Gastrocnemius medialis (tissue), 4 donors: ENCODE measurements around the gene MTIF2. TPM values are rescaled to one million over a fixed set of nuclear protein-coding genes. Genes with fewer than 3 reads are reported as not detected.
"Not testable (repeated sequence)": the region's sequence is repeated elsewhere in the genome, so short reads cannot be mapped to it uniquely, and the experiment has no call there.

Experiments
- ATAC-seq, 2 donors: fragments of 150-250 bp; one replicate each; pipeline ENCODE4 v1.9.1; 2016
- DNase-seq, 2 donors: peaks; one replicate each; pipeline ENCODE4 v3.0.0-alpha.2; 2019
- H3K27ac ChIP-seq, 4 donors: fragments of 200-600 bp; sonication (generic); 1 replicate in 1 of 4; 2 replicates in 3 of 4; pipeline ENCODE4 v1.5.1; 2016 to 2018; ENCODE audit warnings: mild to moderate bottlenecking in 2 of 4, moderate library complexity in 1 of 4
- H3K27me3 ChIP-seq, 3 donors: fragments of 200-600 bp; sonication (generic) in 2 of 3; 1 replicate in 1 of 3; 2 replicates in 2 of 3; pipeline versions ENCODE4 v1.5.1 to v1.6.0; 2016 to 2019; ENCODE audit warnings: mild to moderate bottlenecking in 1 of 3, moderate library complexity in 1 of 3
- H3K36me3 ChIP-seq, 2 donors: fragments of 200-600 bp; sonication (generic) in 1 of 2; one replicate each; pipeline ENCODE4 v1.5.1; 2017 to 2018
- H3K4me1 ChIP-seq, 2 donors: fragments of 200-600 bp; sonication (generic) in 1 of 2; one replicate each; pipeline ENCODE4 v1.5.1; 2016 to 2017; ENCODE audit warnings: mild to moderate bottlenecking in 2 of 2
- H3K4me3 ChIP-seq, 4 donors: fragments of 200-600 bp; sonication (generic) in 3 of 4; 1 replicate in 1 of 4; 2 replicates in 3 of 4; pipeline ENCODE4 v1.5.1; 2016 to 2019; ENCODE audit warnings: mild to moderate bottlenecking in 2 of 4
- H3K9me3 ChIP-seq, 3 donors: fragments of 200-600 bp; sonication (generic) in 2 of 3; 1 replicate in 1 of 3; 2 replicates in 2 of 3; pipeline ENCODE4 v1.5.1; 2016 to 2019
- POLR2A ChIP-seq, 2 donors: fragments of 450-650 bp; IDR thresholded peaks; one replicate each; pipeline ENCODE4 v1.6.1; 2017; ENCODE audit warnings: antibody characterized with exemption in 2 of 2, mild to moderate bottlenecking in 2 of 2, moderate library complexity in 2 of 2
- in situ Hi-C, 4 donors: fragments of 200-750 bp; cut with MboI; loops; one replicate each; pipeline versions ENCODE4 v1.15.0 to v1.8.0; 2017; ENCODE audit warnings: low sequenced_read_pairs in 4 of 4
- intact Hi-C: fragments of 100-400 bp; cut with DNase I; formaldehyde crosslinking; loops from one replicate; pipeline ENCODE4 v1.15.1; 2023; ENCODE audit warnings: low total_unique reads
- total RNA-seq, 4 donors: library from RNA; depleted of rRNA; stranded (reverse); fragments of >200 nt; gene quantifications; one replicate each; pipeline versions ENCODE4 v1.1.0 to v1.2.3, GENCODE V29; 2016
- TF ChIP-seq, protein P1 (sequence below), 5 experiments: fragments of 450-650 bp in 3 of 5; fragments of 200-600 bp in 2 of 5; sonication (generic) in 2 of 5; IDR thresholded peaks in 4 of 5; conservative IDR thresholded peaks in 1 of 5; 1 replicate in 4 of 5; 2 replicates in 1 of 5; pipeline ENCODE4 v1.5.1; 2016 to 2019; ENCODE audit warnings: antibody characterized with exemption in 5 of 5, mild to moderate bottlenecking in 3 of 5, moderate library complexity in 3 of 5

Gene MTIF2
- total RNA-seq, 4 donors from 2014 or later, result 23.0 to 42.5 (median 34.7) TPM

DNA sequence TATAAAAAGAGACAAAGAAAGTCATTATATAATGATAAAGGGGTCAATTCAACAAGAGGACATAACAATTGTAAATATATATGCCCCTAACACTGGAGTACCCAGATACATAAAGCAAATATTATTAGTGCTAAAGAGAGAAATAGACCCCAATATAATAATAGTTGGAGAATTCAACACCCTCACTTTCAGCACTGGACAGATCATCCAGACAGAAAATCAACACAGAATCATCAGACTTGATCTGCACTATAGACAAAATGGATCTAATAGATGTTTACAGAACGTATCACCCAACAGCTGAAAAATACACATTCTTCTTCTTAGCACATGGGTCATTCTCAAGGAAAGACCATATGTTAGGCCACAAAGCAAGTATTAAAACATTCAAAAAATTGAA lies 68.6 kb downstream of the MTIF2 start:
- no peak overlapping the region for H3K4me3 ChIP-seq
- no peaks in the 10 kb centered on the region for H3K36me3 ChIP-seq
- intact Hi-C loops (no loop called here), in situ Hi-C loops (no loop called here)
- no peaks in the 10 kb centered on the region for H3K9me3 ChIP-seq
- no peak for TF ChIP-seq POLR2A (IDR thresholded peaks at IDR 0.05)
- TF ChIP-seq, protein P1, sequence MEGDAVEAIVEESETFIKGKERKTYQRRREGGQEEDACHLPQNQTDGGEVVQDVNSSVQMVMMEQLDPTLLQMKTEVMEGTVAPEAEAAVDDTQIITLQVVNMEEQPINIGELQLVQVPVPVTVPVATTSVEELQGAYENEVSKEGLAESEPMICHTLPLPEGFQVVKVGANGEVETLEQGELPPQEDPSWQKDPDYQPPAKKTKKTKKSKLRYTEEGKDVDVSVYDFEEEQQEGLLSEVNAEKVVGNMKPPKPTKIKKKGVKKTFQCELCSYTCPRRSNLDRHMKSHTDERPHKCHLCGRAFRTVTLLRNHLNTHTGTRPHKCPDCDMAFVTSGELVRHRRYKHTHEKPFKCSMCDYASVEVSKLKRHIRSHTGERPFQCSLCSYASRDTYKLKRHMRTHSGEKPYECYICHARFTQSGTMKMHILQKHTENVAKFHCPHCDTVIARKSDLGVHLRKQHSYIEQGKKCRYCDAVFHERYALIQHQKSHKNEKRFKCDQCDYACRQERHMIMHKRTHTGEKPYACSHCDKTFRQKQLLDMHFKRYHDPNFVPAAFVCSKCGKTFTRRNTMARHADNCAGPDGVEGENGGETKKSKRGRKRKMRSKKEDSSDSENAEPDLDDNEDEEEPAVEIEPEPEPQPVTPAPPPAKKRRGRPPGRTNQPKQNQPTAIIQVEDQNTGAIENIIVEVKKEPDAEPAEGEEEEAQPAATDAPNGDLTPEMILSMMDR (IDR thresholded peaks at IDR 0.05 in 4 of 5, conservative IDR thresholded peaks at IDR 0.05 in 1 of 5), result no peak
- H3K27me3 ChIP-seq, result no peaks in the 10 kb centered on the region
- DNase-seq (no peak), ATAC-seq (no peak)
- H3K27ac ChIP-seq, result no peak overlapping the region
- H3K4me1 ChIP-seq, result no peaks in the 10 kb centered on the region

DNA sequence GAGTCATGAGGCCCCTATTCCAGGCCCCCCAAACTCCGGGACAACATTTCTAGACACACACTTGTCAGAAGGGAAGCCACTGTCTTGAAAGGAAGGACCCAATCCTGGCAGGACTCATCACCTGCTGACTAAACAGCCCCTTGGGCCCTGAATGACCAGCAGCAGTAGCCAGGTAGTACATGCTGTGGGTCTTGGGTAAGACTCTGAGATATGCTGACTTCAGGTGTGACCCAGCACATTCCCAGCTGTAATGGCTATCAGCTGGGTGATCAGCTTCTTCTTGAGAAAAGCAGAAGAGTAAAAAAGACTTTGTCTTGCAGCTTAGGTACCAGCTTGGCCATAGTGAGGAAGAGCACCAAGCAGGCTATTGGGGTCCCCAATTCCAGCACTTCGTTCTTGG lies 72.5 kb downstream of the MTIF2 start:
- Histone ChIP-seq H3K4me3 (no peak overlapping the region), H3K4me1 (no peaks in the 10 kb centered on the region), H3K9me3 (no peaks in the 10 kb centered on the region), H3K27ac (no peak overlapping the region), H3K36me3 (no peaks in the 10 kb centered on the region), H3K27me3 (no peaks in the 10 kb centered on the region)
- TF ChIP-seq POLR2A (IDR thresholded peaks at IDR 0.05), result no peak
- TF ChIP-seq, protein P1 (IDR thresholded peaks at IDR 0.05 in 4 of 5, conservative IDR thresholded peaks at IDR 0.05 in 1 of 5), result no peak
- ATAC-seq, result no peak
- in situ Hi-C loops, result loop anchor here in 2 of 4 donors (25.0 kb wide), 2 partner anchors 284 to 334 kb away; no protein-coding TSS in a partner anchor
- no peak for DNase-seq
- intact Hi-C loops, result no loop called here

DNA sequence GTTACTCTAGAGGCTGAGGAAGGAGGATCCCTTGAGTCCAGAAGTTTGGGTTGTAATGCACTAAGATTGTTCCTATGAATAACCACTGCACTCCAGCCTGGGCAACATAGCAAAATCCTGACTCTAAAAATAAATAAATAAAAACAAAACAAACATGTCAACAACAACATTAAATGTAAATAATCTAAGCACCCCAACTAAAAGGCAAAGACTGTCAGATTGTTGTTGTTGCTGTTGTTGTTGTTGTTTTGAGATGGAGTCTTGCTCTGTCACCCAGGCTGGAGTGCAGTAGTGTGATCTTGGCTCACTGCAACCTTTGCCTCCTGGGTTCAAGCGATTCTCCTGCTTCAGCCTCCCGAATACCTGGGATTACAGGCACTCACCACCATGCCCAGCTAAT lies 77.1 kb downstream of the MTIF2 start:
- H3K4me1 ChIP-seq, DNase-seq, H3K4me3 ChIP-seq, H3K27ac ChIP-seq, ATAC-seq, intact Hi-C loops, H3K27me3 ChIP-seq, H3K36me3 ChIP-seq, H3K9me3 ChIP-seq: not testable (repeated sequence)
- in situ Hi-C loops, result loop anchor here in 2 of 4 donors (25.0 kb wide), 2 partner anchors 280 to 330 kb away; no protein-coding TSS in a partner anchor

DNA sequence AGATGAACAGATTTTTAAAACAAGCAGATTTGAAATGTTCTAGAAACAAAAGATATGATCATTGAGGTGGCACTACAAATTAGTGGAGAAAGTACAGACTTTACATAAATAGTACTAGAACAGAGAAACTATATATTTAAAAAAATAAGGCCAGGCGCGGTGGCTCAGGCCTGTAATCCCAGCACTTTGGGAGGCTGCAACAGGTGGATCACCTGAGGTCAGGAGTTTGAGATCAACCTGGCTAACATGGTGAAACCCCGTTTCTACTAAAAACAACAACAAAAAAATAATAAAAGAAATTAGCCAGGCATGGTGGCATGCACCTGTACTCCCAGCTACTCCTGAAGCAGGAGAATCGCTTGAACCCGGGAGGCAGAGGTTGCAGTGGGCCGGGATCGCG lies 82.2 kb downstream of the MTIF2 start:
- H3K27me3 ChIP-seq, intact Hi-C loops, H3K27ac ChIP-seq, ATAC-seq, H3K9me3 ChIP-seq, DNase-seq, H3K4me3 ChIP-seq, H3K4me1 ChIP-seq, H3K36me3 ChIP-seq: not testable (repeated sequence)
- in situ Hi-C loops, result loop anchor here in 2 of 4 donors (25.0 kb wide), 2 partner anchors 275 to 325 kb away; no protein-coding TSS in a partner anchor

Other genes starting within 250 kb of the MTIF2 start
- gene RTN4, start 218.8 kb downstream of the MTIF2 start, total RNA-seq, result 100 to 1,000 TPM; 183 to 259 (median 244) TPM
- 1 to 10 TPM in 1 of 4 donors, under 1 TPM in 2, not detected in 1; 0.46 to 4.9 (median 0.85) TPM for gene CLHC1, start 36.9 kb downstream of the MTIF2 start, total RNA-seq
- 1,000 to 10,000 TPM in 1 of 4 donors, 100 to 1,000 TPM in 3; 884 to 1,266 (median 965) TPM for gene RPS27A, start 36.5 kb downstream of the MTIF2 start, total RNA-seq
- gene CCDC88A, start 150.6 kb upstream of the MTIF2 start, total RNA-seq, result 10 to 100 TPM; 12.9 to 28.7 (median 19.4) TPM